GM18519 (cell line): ENCODE data around the gene EVL.

Experiments
- ATAC-seq: cut with Tn5 transposase; IDR thresholded peaks from one replicate; pipeline ENCODE4 v1.9.1; 2021; ENCODE audit warnings: mild to moderate bottlenecking, moderate library complexity; ENCODE audit not compliant: unreplicated experiment, low FRiP score

The EVL gene

DNA sequence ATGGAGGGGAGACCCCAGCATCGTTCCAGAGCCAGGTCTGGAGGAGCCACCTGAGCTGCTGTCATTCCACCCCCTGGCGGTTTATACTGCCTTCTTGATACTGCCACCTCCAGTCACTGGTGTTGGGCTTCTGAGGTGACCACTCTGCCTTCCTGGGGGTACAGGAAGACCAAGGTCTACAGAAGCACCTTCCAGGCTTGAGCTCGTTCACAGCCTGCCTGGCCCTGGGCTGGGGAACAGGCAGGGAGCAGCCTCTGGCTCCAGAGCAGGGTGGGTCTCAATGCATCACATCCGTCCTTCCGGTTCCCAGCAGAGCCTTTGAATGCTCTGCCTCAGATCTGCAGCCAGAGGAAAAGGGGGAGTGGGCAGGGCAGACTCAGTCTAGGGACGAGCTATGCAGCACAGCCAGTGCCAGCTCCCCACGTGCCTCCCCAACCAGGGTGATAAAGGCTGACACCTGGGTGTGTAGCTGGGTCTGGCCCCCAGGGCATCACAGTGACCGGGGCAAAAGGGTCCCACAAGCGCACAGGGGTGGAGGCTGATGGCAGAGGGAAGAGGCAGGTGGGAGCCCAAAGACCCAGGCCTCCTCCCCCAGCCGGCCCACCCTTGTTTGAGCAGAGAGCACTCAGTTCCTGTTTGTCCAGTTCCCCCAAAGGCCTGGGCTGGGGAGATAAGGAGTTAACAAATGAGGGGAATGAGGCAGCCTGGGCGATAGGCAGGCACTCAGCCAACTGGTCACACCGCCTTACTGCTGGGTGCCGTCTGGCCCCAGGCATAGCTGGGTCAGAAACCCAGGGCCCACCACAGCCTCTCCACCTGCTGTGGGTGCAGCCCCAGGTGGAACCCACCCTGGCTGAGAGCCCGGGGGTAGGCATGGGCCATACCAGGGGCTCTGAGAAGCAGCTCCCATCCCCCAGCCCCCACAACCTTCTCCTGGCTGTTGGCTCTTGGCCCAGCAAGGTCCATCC is 77.1 kb downstream of the EVL start:
- no peak for ATAC-seq

DNA sequence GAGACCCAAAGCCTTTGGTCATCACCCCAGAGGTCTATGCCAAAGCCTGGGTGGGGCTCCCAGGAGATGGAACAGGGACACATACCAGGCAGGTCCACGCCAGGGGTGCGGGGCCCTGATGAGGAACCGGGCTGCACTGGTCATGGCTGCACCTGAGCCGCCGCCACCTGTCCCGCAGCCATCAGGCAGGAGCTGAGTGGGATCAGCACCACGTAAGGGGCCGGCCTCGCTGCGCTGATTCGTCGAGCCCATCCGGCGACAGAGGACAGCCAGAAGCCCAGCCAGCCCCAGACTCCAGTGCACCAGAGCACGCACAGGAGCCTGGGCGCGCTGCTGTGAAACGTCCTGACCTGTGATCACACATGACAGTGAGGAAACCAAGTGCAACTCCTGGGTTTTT is 78.3 kb downstream of the EVL start:
- ATAC-seq = no peak

DNA sequence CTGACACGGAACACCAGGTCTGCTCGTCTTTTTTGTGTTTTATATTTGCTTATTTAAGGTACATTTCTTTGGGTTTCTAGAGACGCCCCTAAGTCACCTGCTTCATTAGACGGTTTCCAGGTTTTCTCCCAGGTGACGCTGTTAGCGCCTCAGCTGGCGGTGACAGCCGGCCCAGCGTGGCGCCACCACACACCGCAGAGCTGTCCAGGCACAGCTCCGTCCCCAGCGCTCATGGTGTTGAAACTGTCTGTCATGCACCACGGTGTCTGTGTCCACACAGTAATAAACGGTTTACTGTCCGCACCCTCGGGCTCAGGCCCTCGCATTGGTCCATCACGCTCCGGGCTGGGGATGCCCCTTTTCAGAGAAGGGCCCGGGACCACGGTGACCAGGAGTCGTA is 78.7 kb downstream of the EVL start:
- no peak for ATAC-seq

DNA sequence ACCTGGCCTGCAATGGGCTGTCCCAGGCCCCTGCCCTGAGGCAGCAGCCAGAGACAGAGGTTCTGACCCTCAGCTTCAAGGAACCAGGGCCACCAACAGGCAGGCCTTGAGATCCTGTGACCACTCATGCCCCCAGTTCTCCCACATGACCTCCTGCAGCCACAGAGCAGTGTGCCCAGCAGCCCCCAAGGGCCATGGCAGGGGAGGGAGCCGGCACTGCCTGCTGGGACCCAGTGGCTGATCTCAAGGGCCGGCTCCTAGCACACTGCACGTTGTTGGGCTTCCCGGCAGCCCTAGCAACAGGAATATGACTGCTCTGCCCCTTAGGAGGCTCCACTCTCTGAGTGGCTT is 79.4 kb downstream of the EVL start:
- ATAC-seq = no peak

DNA sequence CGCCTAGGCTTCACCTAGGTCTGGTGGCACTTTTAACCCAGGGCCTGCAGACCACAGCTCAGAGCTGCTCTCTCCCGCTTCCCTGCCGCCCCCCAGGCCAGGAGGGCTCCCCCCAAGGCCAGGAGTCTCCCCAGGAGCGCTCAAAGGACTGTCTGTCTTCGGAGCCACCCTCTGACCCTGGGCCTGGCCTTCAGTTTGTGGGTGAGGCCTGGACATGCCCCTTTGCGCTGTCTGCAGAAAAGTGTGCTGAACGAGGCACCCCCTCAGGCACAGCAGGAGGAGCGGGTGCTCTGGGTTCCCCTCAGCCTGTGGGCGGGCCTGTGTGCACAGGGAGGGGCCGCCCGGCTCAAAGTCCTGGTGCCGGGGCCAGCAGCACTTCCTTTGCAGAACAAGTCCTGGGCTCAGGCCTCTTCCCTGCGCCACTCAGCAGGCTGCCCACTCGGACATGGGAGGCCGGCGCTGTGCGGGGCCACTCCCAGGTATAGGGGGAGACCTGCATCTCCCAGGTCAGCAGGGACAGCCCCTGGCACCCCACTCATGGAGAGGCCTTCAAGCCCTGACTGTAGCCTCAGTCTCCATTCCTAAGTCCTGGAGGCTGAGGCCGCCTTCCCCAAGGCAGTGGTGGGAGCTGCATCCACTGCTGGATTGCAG is 79.9 kb downstream of the EVL start:
- ATAC-seq = no peak

- ATAC-seq = no peak
Measured at GRCh38 chr14:100145682-100146464, 80.7 kb downstream of the EVL start.

DNA sequence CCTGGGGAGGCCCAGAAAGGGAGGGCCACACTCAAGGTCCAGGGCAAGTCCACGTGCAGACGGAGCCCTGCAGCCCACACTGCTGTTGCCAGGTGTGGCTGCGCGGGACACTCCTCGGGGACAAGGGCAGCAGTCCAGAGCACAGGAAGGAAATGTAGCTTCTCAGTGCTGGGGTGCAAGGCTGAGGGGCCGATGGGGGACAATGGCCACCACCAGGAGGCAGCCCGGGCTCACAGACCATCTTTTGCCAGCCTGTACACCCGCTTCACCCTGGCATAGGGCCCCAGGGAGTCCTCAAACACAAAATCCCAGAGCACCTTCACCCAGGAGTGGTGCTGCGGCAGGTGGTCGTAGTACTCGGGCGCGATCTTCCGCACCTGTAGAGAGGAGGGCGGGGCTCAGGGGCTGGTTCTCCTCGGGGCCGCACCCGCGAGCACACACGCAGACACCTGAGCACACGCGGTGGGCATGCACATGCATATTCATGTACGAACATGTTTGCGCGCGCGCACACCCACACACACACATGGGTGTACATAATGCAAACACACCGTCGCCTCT is 81.4 kb downstream of the EVL start:
- ATAC-seq = no peak

DNA sequence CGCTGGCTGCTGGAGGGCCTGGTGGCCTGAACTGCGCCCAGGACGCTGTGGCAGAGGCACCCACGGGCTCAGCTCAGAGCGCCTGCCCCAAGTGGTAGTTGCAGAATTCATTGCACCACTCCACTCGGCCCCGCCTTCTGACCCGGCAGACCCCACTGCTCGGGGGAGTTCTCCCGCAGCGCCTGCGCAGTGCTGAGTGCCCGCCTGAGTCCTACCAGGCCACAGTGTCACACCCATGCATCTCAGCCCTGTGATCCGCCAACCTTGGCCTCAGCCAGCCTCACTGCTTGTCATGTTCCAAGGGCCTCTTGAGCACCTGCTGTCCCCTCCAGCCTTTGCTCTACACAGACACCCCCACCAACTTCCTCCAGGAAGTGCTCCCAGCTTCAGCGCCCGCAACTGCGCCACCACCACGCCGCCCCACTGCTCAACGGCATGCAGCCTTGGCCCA is 82.0 kb downstream of the EVL start:
- no peak for ATAC-seq

GRCh38 chr14:100147691-100148464 is 82.7 kb downstream of the EVL start:
- ATAC-seq = no peak

DNA sequence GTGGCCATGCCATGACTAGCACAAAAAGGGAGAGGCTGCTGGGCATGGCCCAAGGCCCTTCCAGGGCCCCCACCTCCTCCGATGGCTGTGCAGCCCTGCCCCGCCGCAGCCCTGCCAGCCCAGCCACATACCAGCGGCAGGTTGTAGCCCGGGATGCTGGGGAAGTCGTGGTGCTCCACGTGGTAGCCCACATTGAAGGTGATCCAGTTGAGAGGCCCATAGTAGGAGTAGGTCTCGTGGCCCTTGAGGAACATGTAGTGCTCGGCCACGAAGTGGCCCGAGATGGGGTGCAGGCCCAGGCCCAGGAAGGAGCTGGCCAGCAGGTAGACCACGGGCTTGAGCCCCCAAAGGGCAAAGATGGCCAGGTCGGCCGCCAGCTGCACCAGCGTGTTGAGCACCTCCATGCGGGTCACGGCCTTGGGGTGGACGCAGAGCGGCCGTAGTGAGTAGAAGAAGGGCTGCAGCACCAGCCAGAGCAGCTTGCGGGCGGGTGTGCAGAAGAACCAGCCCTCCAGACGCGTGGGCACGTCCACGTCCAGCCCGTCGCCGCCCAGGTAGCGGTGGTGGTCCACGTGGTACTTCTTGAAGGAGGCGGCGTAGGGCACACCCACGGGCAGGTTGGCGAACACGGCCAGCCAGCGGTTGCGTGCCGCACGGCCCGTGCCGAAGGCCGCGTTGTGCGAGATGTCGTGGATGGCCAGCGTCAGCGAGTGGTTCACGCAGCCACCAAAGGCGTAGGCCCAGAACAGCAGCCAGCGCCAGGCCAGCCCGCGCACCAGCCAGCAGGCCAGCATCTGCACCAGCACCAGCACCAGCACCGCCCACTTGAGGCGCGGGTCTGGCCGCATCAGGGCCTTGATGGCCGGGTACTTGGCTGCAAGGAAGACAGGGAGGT is 83.9 kb downstream of the EVL start:
- ATAC-seq = no peak

DNA sequence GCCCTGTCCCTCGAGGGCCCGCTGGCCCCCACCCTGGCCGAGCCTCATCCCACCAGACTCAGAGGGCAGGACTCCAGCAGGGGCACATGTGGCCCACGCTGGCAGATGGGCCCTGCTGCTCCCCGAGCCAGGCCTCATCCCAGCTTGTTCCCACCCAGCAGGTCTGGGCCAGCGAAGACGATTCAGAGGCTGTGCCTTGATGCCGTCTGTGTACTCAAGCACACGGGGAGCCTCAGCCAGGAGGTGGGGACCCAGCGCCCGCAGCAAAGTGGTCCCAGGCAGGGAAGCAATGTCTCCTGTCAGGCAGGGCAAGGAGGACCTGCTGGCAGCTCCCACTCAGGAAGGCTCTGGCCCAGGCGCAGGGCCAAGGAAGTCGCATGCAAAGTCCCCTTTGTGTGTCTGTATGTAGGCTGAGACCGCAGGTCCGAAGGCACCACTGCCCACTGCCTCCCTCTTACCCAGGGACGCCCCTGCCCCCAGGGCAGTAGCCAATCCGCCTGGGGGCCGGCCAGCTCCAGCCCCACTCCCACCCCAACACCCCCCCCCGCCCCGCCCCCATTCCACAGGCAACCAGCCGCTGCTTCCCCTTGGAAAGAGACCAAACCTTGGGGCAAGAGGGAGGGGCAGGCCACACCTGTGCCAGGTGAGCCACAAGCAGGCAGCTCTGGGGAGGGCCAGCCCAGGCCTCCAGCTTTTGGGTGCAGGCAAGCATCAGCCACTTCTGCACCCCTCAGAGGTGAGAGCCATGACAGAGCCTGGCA is 84.8 kb downstream of the EVL start:
- no peak for ATAC-seq

- ATAC-seq = no peak
Measured at GRCh38 chr14:100150932-100151587, 85.8 kb downstream of the EVL start.

GRCh38 chr14:100152091-100152490 is 86.9 kb downstream of the EVL start:
- no peak for ATAC-seq

GRCh38 chr14:100153560-100153959 is 88.3 kb downstream of the EVL start:
- ATAC-seq = no peak

DNA sequence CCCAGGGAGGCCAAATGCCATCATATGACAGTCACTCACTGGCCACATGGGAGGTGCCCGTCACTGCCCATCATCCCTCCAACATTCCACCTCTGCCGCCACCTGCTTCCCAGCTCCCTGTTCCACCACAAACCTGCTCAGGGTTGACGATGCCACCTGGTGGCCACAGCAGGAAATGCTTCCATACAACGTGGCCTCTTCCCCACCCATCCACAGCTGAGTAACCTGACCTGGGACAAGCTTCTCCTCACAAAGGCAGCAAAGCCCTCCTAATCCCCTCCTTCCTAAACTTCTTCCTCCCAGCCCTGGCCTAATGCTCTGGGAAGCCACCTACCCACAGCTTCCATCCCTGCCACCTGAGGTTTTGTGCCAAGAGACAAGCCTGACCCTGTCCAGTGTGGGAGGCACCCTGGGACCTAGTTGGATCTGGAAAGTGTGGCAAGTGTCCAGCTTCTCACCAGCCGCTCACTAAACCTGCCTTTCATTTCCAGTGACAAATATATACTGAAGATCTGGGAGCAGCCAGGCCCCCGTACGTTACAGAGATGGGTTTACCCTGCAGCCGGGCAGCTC is 89.9 kb downstream of the EVL start:
- no peak for ATAC-seq

- no peak for ATAC-seq
Measured at GRCh38 chr14:100155756-100156616, 90.8 kb downstream of the EVL start.

DNA sequence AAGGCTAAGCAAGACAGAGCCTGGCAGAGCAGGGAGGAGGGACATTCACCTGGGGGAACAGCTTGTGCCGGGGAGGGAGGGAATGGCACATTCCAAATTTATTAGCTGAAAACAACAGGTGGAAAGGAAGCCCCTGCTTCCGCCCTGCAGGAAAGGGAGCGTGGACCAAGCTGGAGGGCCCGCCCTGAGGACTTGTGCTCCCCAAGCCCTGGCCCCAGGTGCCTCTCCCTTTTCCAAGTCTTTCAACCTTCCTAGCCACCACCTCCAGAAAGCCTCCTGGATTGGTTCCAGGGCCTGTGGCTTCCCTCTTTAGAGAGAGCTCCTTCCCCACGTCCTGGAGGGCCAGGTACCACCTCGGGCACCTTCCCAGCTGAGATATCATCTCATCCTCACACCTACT is 91.6 kb downstream of the EVL start:
- ATAC-seq = no peak
